ENCODE data around the gene SRR. TPM values are rescaled to one million over a fixed set of nuclear protein-coding genes. Genes with fewer than 3 reads are reported as not detected.
"Not testable (repeated sequence)": the region's sequence is repeated elsewhere in the genome, so short reads cannot be mapped to it uniquely, and the experiment has no call there.

Gene SRR
- total RNA-seq, 1 donor from 2014 or later: 14.9 TPM

DNA sequence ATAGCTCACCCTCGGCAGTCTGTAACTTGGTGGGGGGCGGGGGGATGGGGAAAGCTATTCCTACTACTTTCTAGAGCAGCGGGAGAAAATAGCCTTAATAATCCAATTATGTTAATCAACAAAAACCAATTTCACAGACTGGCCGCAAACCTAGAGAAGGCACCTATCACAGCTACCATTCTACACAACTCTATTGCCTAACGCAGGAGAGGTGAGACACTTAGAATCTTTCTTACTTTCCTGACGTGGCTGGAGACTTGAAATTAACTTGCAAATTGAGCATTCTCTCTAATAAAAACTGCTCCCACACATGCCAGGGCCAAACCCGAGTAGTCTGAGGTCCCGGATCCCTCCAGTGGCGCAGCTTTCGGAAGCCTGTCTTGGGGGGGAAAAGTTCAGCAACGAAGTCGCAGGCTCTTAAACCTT lies 959 bp upstream of the SRR start:
- Mint-ChIP-seq H3K4me3 (peak overlapping the region; percentile 92), H3K4me1 (ENCODE audit: low read depth) (peaks cover 46% of the 10 kb centered on the region), H3K36me3 (ENCODE audit: low read depth) (peaks cover 28% of the 10 kb centered on the region), H3K27ac (peak overlapping the region; percentile 85), H3K27me3 (ENCODE audit: insufficient read depth) (no peaks in the 10 kb centered on the region), H3K9me3 (no peaks in the 10 kb centered on the region)
- intact Hi-C loops (cut with micrococcal nuclease): loop anchor here (1.0 kb wide), 5 partner anchors 34 to 585 kb away; partner anchors contain the start of genes MNT and TSR1
- DNase-seq (ENCODE audit: low spot score): no peak

DNA sequence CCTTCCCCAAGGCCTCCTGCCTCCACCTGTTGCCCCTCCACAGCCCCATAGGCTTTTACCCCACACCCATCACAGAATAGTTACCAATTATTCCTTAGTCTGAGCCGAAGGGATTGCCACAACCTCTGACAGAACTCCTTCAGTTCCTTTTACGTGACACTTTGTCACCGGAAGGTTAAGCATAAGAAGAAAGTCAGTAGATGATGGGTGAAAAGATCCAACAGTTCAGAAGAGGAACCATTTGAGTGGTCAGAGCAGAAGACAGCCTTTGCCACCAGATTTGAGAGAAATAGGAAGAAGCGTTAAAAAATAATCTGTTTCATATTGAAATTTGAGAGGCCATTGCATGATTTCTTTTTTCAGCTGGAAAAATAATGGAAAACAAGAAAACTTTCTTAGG lies 1.2 kb downstream of the SRR start:
- no peaks in the 10 kb centered on the region for H3K9me3 Mint-ChIP-seq
- DNase-seq (ENCODE audit: low spot score): no peak
- H3K36me3 Mint-ChIP-seq (ENCODE audit: low read depth): peaks cover 23% of the 10 kb centered on the region
- H3K27me3 Mint-ChIP-seq (ENCODE audit: insufficient read depth): no peaks in the 10 kb centered on the region
- peak overlapping the region; percentile 16 for H3K27ac Mint-ChIP-seq
- intact Hi-C loops (cut with micrococcal nuclease): no loop called here
- H3K4me1 Mint-ChIP-seq (ENCODE audit: low read depth): peaks cover 47% of the 10 kb centered on the region
- peak overlapping the region; percentile 77 for H3K4me3 Mint-ChIP-seq

DNA sequence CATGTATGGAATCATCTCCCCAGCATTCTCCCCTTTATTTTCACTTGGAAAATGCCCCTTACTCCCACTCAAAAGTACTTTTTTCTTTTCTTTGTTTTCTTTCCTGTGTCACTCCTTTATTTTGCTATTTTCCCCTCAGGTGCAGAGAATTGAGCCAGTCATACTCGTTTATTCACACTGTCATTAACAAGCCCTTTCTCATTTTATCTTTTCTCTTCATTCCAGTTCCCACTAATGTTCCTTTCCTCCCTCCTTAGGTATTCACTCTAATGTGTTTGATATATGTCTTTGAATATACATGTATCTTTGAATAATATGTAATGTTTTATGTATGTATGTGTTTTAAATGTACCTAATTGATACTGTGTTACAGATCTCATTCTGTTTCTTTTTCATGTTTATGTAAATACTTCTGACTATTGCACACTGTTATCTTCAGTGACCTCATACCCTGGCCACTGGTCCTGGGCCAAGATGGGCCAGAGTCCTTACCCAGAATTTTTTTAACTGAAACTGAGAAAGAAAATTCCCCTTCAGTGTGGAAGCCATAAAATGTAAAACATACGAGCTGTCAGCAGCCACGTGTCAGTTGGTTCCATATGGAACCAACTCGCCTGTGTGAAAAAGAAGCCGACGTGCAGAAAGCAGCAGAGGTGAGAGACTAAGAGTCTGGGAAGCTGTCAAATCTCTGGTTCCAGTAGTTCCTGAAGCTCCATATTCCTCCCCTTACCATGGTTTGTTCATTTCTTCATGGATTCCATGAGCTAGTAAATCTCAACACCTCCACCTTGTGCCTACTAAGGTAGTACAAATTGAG lies 5.8 kb downstream of the SRR start:
- H3K4me3 Mint-ChIP-seq: no peak overlapping the region
- no peak overlapping the region for H3K27ac Mint-ChIP-seq
- no peak for DNase-seq (ENCODE audit: low spot score)
- H3K9me3 Mint-ChIP-seq: no peaks in the 10 kb centered on the region
- H3K4me1 Mint-ChIP-seq (ENCODE audit: low read depth): peaks cover 24% of the 10 kb centered on the region
- H3K27me3 Mint-ChIP-seq (ENCODE audit: insufficient read depth): no peaks in the 10 kb centered on the region
- intact Hi-C loops (cut with micrococcal nuclease): no loop called here
- H3K36me3 Mint-ChIP-seq (ENCODE audit: low read depth): peaks cover 16% of the 10 kb centered on the region

DNA sequence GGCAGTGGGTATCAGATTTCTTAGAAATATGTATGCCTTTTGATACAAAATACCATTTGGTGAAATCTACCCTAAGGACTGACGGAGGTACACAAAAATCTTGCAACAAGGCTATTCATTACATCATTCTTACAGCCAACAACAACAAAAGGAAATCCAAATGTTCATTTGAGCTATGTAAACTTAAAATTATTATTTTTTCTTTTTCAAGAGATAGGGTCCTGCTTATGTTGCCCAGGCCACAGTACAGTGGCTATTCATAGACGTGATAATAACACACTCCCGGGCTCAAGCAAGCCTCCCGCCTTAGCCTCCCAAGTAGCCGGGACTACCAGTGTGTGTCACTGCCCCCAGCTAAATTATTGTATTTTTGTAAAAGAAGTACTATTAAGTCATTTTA lies 9.0 kb downstream of the SRR start:
- H3K36me3 Mint-ChIP-seq (ENCODE audit: low read depth): peaks cover 5% of the 10 kb centered on the region
- intact Hi-C loops (cut with micrococcal nuclease): no loop called here
- no peak overlapping the region for H3K27ac Mint-ChIP-seq
- no peaks in the 10 kb centered on the region for H3K9me3 Mint-ChIP-seq
- peaks cover 6% of the 10 kb centered on the region for H3K4me1 Mint-ChIP-seq (ENCODE audit: low read depth)
- DNase-seq (ENCODE audit: low spot score): no peak
- no peak overlapping the region for H3K4me3 Mint-ChIP-seq
- H3K27me3 Mint-ChIP-seq (ENCODE audit: insufficient read depth): no peaks in the 10 kb centered on the region

DNA sequence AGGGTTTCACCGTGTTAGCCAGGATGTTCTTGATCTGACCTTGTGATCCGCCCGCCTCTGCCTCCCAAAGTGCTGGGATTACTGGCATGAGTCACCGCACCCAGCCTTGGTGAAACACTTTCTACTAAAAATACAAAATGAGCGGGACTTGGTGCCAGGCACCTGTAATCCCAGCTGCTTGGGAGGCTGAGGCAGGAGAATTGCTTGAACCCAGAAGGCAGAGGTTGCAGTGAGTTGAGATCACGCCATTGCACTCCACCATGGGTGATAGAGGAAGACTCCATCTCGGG lies 13.1 kb downstream of the SRR start:
- H3K4me3 Mint-ChIP-seq; H3K9me3 Mint-ChIP-seq; H3K4me1 Mint-ChIP-seq (ENCODE audit: low read depth); DNase-seq (ENCODE audit: low spot score); intact Hi-C loops (cut with micrococcal nuclease); H3K27me3 Mint-ChIP-seq (ENCODE audit: insufficient read depth); H3K27ac Mint-ChIP-seq: not testable (repeated sequence)
- peaks cover 16% of the 10 kb centered on the region for H3K36me3 Mint-ChIP-seq (ENCODE audit: low read depth)

DNA sequence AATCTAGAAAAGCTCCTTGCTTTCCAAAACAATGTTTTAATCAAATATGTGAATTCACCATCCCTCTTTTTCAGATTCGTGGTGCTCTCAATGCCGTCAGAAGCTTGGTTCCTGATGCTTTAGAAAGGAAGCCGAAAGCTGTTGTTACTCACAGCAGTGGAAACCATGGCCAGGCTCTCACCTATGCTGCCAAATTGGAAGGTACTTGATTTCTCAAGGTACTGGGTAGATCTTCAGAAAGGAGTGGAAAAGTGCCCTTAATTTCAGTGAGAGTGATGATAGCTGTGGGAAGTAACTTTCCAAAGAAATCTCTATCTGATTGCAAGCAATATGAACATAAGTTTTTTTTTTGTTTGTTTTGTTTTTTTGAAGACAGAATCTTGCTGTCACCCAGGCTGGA lies 14.0 kb downstream of the SRR start:
- DNase-seq (ENCODE audit: low spot score): no peak
- Mint-ChIP-seq H3K4me3 (no peak overlapping the region), H3K9me3 (no peaks in the 10 kb centered on the region), H3K27ac (no peak overlapping the region), H3K36me3 (ENCODE audit: low read depth) (peaks cover 19% of the 10 kb centered on the region), H3K27me3 (ENCODE audit: insufficient read depth) (no peaks in the 10 kb centered on the region), H3K4me1 (ENCODE audit: low read depth) (no peaks in the 10 kb centered on the region)
- intact Hi-C loops (cut with micrococcal nuclease): no loop called here

DNA sequence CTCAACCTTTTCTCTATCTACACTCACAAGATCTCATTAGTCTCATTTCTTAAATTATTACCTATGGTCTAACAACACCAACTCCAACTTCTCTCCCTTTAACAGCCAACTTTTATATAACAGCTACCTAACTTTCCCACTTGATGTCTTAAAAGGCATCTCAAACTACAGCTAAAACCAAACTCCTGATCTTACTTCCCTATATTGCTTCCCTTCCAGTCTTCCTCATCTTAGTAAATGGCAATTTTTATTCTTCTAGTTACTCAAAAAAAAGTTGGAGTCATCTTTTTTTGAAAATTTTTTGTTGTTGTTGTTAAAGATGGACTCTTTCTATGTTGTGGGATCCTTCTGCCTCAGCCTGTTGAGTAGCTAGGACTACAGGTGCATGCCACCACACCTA lies 15.3 kb downstream of the SRR start:
- Mint-ChIP-seq H3K36me3 (ENCODE audit: low read depth) (peaks cover 30% of the 10 kb centered on the region), H3K27me3 (ENCODE audit: insufficient read depth) (no peaks in the 10 kb centered on the region), H3K4me3 (no peak overlapping the region), H3K9me3 (no peaks in the 10 kb centered on the region), H3K4me1 (ENCODE audit: low read depth) (no peaks in the 10 kb centered on the region), H3K27ac (no peak overlapping the region)
- intact Hi-C loops (cut with micrococcal nuclease): no loop called here
- DNase-seq (ENCODE audit: low spot score): no peak

DNA sequence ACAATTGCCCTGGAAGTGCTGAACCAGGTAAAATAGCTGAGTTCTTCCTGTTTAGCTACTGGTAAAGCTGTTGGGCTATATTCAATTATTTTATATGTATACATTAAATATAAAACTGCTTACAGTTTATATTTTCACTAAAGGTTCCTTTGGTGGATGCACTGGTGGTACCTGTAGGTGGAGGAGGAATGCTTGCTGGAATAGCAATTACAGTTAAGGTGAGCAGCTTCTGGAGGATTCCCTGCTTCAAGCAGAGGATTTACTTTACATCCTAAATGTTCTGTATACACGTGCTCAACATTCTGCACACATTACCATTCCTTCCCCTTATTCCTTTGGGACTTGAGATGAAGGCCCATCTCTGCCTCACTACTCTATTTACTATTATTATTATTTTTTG lies 17.6 kb downstream of the SRR start:
- DNase-seq (ENCODE audit: low spot score): no peak
- Mint-ChIP-seq H3K9me3 (no peaks in the 10 kb centered on the region), H3K27me3 (ENCODE audit: insufficient read depth) (no peaks in the 10 kb centered on the region), H3K4me3 (no peak overlapping the region), H3K27ac (no peak overlapping the region), H3K4me1 (ENCODE audit: low read depth) (no peaks in the 10 kb centered on the region), H3K36me3 (ENCODE audit: low read depth) (peaks cover 47% of the 10 kb centered on the region)
- intact Hi-C loops (cut with micrococcal nuclease): no loop called here

DNA sequence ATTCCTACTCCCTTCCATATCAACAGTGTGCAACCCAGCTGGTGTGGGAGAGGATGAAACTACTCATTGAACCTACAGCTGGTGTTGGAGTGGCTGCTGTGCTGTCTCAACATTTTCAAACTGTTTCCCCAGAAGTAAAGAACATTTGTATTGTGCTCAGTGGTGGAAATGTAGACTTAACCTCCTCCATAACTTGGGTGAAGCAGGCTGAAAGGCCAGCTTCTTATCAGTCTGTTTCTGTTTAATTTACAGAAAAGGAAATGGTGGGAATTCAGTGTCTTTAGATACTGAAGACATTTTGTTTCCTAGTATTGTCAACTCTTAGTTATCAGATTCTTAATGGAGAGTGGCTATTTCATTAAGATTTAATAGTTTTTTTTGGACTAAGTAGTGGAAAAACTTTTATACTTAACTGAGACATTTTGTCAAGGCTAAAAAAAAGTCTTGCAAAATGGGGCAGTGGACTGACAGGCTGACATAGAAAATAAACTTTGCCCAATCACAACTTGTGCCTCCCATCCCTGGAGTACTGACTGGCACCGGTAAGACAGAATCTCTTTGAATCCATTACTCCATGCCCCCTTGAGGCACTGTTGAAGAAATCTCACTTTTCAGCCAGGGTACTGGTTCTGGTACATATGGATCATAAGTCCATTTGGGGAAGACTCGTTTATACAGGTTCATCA lies 20.0 kb downstream of the SRR start:
- Mint-ChIP-seq H3K9me3 (no peaks in the 10 kb centered on the region), H3K27ac (no peak overlapping the region), H3K27me3 (ENCODE audit: insufficient read depth) (no peaks in the 10 kb centered on the region), H3K4me3 (no peak overlapping the region), H3K4me1 (ENCODE audit: low read depth) (no peaks in the 10 kb centered on the region), H3K36me3 (ENCODE audit: low read depth) (peaks cover 51% of the 10 kb centered on the region)
- intact Hi-C loops (cut with micrococcal nuclease): no loop called here
- DNase-seq (ENCODE audit: low spot score): no peak

DNA sequence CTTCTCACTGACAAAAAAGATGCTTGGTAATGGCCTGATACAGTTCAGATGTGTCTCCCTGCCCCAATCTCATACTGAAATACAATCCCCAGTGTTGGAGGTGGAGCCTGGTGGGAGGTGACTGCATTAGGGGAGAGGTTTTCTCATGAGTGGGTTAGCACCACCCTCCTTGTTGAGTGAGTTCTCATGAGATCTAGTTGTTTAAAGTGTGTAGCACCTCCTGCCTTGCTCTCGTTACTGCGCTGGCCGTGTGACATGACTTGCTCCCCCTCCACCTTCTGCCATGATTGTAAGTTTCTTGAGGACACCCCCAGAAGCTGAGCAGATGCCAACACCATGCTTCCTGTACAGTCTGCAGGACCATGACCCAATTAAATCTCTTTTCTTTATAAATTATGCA lies 27.6 kb downstream of the SRR start:
- intact Hi-C loops (cut with micrococcal nuclease): loop anchor here (10.0 kb wide), 1 partner anchor 967 kb away; no protein-coding TSS in a partner anchor
- peaks cover 18% of the 10 kb centered on the region for H3K4me1 Mint-ChIP-seq (ENCODE audit: low read depth)
- no peak for DNase-seq (ENCODE audit: low spot score)
- H3K27ac Mint-ChIP-seq: no peak overlapping the region
- no peaks in the 10 kb centered on the region for H3K27me3 Mint-ChIP-seq (ENCODE audit: insufficient read depth)
- no peak overlapping the region for H3K4me3 Mint-ChIP-seq
- H3K9me3 Mint-ChIP-seq: no peaks in the 10 kb centered on the region
- H3K36me3 Mint-ChIP-seq (ENCODE audit: low read depth): peaks cover 20% of the 10 kb centered on the region

DNA sequence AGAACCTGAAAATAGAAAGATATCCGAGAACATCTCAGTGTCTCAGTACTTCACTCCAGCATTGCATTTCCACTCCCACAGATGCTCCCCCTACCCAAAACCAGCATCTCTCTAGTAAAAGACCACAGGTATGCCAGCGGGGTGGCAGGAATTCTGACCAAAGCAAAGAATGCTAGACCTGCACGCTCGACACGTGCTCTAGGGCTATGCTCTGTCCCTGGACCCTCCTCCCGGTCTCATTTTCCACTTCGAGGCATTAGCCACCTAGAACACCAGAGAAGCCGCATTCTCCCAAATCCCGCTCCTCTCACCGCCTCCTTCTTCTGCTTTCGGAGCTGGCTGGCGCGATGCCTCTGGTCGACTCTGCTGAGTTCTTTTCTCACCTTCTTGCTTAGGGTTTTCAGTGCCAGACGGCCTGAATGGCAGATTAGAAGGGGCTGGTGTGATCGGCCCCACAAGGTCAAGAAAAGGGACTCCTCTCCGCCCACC lies 32.0 kb downstream of the SRR start:
- DNase-seq (ENCODE audit: low spot score): no peak
- H3K27me3 Mint-ChIP-seq (ENCODE audit: insufficient read depth): no peaks in the 10 kb centered on the region
- intact Hi-C loops (cut with micrococcal nuclease): loop anchor here (1.0 to 10.0 kb wide), 12 partner anchors 18 to 971 kb away; partner anchors contain the start of genes METTL16, MNT, PAFAH1B1 and PRPF8
- H3K9me3 Mint-ChIP-seq: no peaks in the 10 kb centered on the region
- H3K27ac Mint-ChIP-seq: peak overlapping the region; percentile 94
- peaks cover 6% of the 10 kb centered on the region for H3K4me1 Mint-ChIP-seq (ENCODE audit: low read depth)
- H3K4me3 Mint-ChIP-seq: no peak overlapping the region
- peaks cover 4% of the 10 kb centered on the region for H3K36me3 Mint-ChIP-seq (ENCODE audit: low read depth)

DNA sequence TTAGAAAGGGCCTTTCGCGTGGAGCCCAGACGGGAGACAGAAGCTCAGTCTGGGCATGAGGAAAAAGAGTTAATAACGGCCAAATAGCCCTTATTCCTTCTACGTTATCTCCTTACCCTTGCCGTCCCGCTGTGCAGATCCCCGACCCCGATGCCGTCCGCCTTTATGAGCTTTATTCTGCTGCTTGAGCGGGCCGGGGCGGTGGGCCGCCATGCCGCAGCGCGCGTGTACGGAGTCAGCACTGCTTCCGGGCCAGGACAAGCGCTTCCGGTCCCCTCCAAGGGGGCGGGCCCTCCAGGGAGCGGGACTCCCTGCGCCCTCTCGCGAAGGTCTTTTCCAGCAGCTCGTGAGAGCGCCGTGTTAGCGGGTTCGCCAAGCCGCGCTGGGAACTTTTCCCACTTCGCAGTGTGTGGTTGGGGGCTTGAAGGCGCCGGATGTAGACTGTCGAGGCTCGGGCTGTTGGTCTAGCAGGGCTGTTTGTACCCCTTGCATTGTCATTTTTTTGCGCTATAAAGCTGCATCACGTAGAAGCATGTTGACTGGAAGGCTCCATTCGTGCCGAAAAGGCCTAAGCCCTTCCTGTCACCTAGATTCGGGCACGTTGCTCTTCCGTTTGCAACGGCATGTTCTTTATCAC lies 32.6 kb downstream of the SRR start, which contains the start of gene TSR1:
Gene TSR1 (minus strand): TSS at position 243 of the 637 bp plus-strand sequence. CDS start 30 bp downstream, at position 213.
- H3K27me3 Mint-ChIP-seq (ENCODE audit: insufficient read depth): no peaks in the 10 kb centered on the region
- intact Hi-C loops (cut with micrococcal nuclease): loop anchor here (1.0 to 10.0 kb wide), 12 partner anchors 17 to 972 kb away; partner anchors contain the start of genes METTL16, MNT, PAFAH1B1 and PRPF8
- H3K4me1 Mint-ChIP-seq (ENCODE audit: low read depth): peaks cover 5% of the 10 kb centered on the region
- peak; percentile 86 for DNase-seq (ENCODE audit: low spot score)
- no peaks in the 10 kb centered on the region for H3K9me3 Mint-ChIP-seq
- H3K4me3 Mint-ChIP-seq: no peak within 1 kb of the TSS
- peak within 1 kb of the TSS; percentile 94 for H3K27ac Mint-ChIP-seq
- H3K36me3 Mint-ChIP-seq (ENCODE audit: low read depth): peaks cover 4% of the 10 kb centered on the region
